Measurements from ENCODE around the gene RNF26. TPM values are rescaled to one million over a fixed set of nuclear protein-coding genes. Genes with fewer than 3 reads are reported as not detected.

The RNF26 gene
- total and polyA plus RNA-seq, 2 of the 13 experiments (the other 11 are each of a cell fraction or from before 2014, with no cell fraction given): 11.9 to 26.3 TPM

DNA sequence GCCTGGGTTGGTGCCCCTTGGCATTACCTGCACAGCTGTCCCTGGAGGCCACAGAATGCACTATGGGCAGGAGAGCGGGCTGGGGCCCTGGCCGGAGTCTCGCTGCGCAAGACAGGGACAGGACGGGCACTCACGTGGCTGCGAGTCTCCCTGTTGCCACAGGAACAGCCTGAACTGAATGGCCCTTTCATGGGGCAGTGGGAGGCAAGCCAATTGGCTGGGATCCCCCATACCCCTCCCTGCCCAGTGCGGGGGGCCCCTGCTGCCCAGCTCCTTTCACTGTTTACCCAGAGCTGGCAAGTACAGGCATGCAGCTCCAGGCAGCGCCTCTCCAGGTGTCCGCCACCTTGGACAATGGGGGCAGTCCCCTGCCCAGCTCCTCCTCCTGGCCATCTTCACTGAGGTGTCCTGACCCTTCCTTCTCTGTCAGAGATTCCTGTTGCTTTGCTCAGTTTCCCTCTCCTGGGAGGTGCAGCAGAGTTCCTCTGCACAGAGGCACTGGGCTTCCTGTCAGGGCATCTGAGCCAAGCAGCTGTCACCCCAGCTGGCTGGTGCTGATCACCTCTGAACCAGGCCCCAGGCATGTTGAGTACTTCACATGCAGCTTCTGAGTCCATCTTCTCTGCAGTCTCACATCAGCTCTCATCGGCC, 42.0 kb downstream of the RNF26 start (continued):
- TF ChIP-seq ZNF260 (CRISPR knock-in tag; IDR thresholded peaks at IDR 0.05; ENCODE audit: borderline replicate concordance, low read depth): no peak
- TF ChIP-seq, protein P1, sequence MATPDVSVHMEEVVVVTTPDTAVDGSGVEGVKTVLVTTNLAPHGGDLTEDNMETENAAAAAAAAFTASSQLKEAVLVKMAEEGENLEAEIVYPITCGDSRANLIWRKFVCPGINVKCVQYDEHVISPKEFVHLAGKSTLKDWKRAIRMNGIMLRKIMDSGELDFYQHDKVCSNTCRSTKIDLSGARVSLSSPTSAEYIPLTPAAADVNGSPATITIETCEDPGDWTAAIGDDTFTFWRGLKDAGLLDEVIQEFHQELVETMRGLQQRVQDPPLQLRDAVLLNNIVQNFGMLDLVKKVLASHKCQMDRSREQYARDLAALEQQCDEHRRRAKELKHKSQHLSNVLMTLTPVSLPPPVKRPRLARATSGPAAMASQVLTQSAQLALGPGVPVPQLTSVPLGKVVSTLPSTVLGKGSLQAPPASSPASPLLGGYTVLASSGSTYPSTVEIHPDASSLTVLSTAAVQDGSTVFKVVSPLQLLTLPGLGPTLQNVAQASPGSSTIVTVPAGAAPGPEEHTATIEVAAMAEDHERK (CRISPR knock-in tag; IDR thresholded peaks at IDR 0.05; ENCODE audit: low read depth): no peak
- TF ChIP-seq, protein P2, sequence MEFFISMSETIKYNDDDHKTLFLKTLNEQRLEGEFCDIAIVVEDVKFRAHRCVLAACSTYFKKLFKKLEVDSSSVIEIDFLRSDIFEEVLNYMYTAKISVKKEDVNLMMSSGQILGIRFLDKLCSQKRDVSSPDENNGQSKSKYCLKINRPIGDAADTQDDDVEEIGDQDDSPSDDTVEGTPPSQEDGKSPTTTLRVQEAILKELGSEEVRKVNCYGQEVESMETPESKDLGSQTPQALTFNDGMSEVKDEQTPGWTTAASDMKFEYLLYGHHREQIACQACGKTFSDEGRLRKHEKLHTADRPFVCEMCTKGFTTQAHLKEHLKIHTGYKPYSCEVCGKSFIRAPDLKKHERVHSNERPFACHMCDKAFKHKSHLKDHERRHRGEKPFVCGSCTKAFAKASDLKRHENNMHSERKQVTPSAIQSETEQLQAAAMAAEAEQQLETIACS (CRISPR knock-in tag; IDR thresholded peaks at IDR 0.05): no peak
- no peak for TF ChIP-seq SP140L (CRISPR knock-in tag; IDR thresholded peaks at IDR 0.05; ENCODE audit: borderline replicate concordance)
- no peak for TF ChIP-seq PHB2 (IDR thresholded peaks at IDR 0.05; ENCODE audit: partially characterized antibody)
- TF ChIP-seq ATF7-NPFF (CRISPR knock-in tag; IDR thresholded peaks at IDR 0.05; ENCODE audit: low read depth): no peak
- TF ChIP-seq, protein P3, sequence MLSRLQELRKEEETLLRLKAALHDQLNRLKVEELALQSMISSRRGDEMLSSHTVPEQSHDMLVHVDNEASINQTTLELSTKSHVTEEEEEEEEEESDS (CRISPR knock-in tag; IDR thresholded peaks at IDR 0.05; ENCODE audit: borderline replicate concordance): no peak
- 0 out of 2 replicates have a peak, but pooled peaks have one; percentile 45 for TF ChIP-seq MIER2 (CRISPR knock-in tag; IDR thresholded peaks at IDR 0.05)
- no peak for TF ChIP-seq KLF13 (CRISPR knock-in tag; IDR thresholded peaks at IDR 0.05)
- TF ChIP-seq RFX1 (IDR thresholded peaks at IDR 0.05): peak; percentile 77
- peak; percentile 67; the same call in 1 of the 2 replicates for TF ChIP-seq HIVEP1 (CRISPR knock-in tag; IDR thresholded peaks at IDR 0.05)
- no peak for TF ChIP-seq ZNF552 (CRISPR knock-in tag; IDR thresholded peaks at IDR 0.05; ENCODE audit: borderline replicate concordance)
- TF ChIP-seq DMAP1 (CRISPR knock-in tag; IDR thresholded peaks at IDR 0.05): peak; percentile 75
- no peak for TF ChIP-seq MBD4 (IDR thresholded peaks at IDR 0.05; ENCODE audit: borderline replicate concordance, low read length)
- TF ChIP-seq, protein P4, sequence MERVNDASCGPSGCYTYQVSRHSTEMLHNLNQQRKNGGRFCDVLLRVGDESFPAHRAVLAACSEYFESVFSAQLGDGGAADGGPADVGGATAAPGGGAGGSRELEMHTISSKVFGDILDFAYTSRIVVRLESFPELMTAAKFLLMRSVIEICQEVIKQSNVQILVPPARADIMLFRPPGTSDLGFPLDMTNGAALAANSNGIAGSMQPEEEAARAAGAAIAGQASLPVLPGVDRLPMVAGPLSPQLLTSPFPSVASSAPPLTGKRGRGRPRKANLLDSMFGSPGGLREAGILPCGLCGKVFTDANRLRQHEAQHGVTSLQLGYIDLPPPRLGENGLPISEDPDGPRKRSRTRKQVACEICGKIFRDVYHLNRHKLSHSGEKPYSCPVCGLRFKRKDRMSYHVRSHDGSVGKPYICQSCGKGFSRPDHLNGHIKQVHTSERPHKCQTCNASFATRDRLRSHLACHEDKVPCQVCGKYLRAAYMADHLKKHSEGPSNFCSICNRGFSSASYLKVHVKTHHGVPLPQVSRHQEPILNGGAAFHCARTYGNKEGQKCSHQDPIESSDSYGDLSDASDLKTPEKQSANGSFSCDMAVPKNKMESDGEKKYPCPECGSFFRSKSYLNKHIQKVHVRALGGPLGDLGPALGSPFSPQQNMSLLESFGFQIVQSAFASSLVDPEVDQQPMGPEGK (CRISPR knock-in tag; IDR thresholded peaks at IDR 0.05): peak; percentile 98
- no peak for TF ChIP-seq ZKSCAN1 (IDR thresholded peaks at IDR 0.05; ENCODE audit: low read length)
- TF ChIP-seq FIP1L1 (IDR thresholded peaks at IDR 0.05; ENCODE audit: borderline replicate concordance, insufficient read depth, low read depth, low read length): peak; percentile 39; the same call in 1 of the 2 replicates
- TF ChIP-seq ZSCAN29 (CRISPR knock-in tag; conservative IDR thresholded peaks at IDR 0.05): no peak
- TF ChIP-seq, protein P5, sequence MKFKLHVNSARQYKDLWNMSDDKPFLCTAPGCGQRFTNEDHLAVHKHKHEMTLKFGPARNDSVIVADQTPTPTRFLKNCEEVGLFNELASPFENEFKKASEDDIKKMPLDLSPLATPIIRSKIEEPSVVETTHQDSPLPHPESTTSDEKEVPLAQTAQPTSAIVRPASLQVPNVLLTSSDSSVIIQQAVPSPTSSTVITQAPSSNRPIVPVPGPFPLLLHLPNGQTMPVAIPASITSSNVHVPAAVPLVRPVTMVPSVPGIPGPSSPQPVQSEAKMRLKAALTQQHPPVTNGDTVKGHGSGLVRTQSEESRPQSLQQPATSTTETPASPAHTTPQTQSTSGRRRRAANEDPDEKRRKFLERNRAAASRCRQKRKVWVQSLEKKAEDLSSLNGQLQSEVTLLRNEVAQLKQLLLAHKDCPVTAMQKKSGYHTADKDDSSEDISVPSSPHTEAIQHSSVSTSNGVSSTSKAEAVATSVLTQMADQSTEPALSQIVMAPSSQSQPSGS (CRISPR knock-in tag; IDR thresholded peaks at IDR 0.05): peak; percentile 73
- TF ChIP-seq, protein P6, sequence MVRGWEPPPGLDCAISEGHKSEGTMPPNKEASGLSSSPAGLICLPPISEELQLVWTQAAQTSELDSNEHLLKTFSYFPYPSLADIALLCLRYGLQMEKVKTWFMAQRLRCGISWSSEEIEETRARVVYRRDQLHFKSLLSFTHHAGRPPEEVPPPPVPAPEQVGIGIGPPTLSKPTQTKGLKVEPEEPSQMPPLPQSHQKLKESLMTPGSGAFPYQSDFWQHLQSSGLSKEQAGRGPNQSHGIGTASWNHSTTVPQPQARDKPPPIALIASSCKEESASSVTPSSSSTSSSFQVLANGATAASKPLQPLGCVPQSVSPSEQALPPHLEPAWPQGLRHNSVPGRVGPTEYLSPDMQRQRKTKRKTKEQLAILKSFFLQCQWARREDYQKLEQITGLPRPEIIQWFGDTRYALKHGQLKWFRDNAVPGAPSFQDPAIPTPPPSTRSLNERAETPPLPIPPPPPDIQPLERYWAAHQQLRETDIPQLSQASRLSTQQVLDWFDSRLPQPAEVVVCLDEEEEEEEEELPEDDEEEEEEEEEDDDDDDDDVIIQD (CRISPR knock-in tag; IDR thresholded peaks at IDR 0.05; ENCODE audit: low read depth): no peak
- TF ChIP-seq TCF7 (IDR thresholded peaks at IDR 0.05; ENCODE audit: low read depth): no peak
- no peak for TF ChIP-seq ZNF235 (CRISPR knock-in tag; IDR thresholded peaks at IDR 0.05; ENCODE audit: borderline replicate concordance)
- no peak for TF ChIP-seq PTBP1 (IDR thresholded peaks at IDR 0.05; ENCODE audit: low read depth, low read length, poor library complexity, severe bottlenecking)
